HPDE6-E6E7 (cell line): ENCODE measurements around the gene ZNF385C.

Experiments used
- DNase-seq: peaks from one replicate; pipeline ENCODE4 v3.0.0; 2011; ENCODE audit warnings: missing footprints; ENCODE audit errors: extremely low spot score

The ZNF385C gene

GRCh38 chr17:41988418-41988817, 109.9 kb downstream of the ZNF385C start:
- DNase-seq = no peak

- no peak for DNase-seq
Observed at GRCh38 chr17:41987642-41988041, 110.6 kb downstream of the ZNF385C start.

GRCh38 chr17:41986634-41987033, 111.6 kb downstream of the ZNF385C start:
- no peak for DNase-seq

GRCh38 chr17:41985919-41986318, 112.4 kb downstream of the ZNF385C start:
- no peak for DNase-seq

GRCh38 chr17:41984454-41984853, 113.8 kb downstream of the ZNF385C start:
- no peak for DNase-seq

GRCh38 chr17:41982026-41982760, 116.1 kb downstream of the ZNF385C start:
- DNase-seq = no peak

GRCh38 chr17:41977991-41978390, 120.3 kb downstream of the ZNF385C start:
- no peak for DNase-seq

GRCh38 chr17:41976142-41976768, 122.0 kb downstream of the ZNF385C start:
- DNase-seq = no peak
